ENCODE measurements around the gene ITGB3. TPM values are rescaled to one million over a fixed set of nuclear protein-coding genes. Genes with fewer than 3 reads are reported as not detected.

Gene ITGB3
- total and polyA plus RNA-seq, 10 of the 15 experiments (the other 5 are each of a cell fraction or from before 2014, with no cell fraction given), result 0.69 to 22.8 (median 13.6) TPM

GRCh38 chr17:47276444-47276843 lies 22.8 kb downstream of the ITGB3 start:
- BruUV-seq (replicated peaks), result no TSS peak
- no peaks in the 10 kb centered on the region for H4K20me1 ChIP-seq (ENCODE audit: control insufficient read depth, insufficient read depth)
- in situ Hi-C loops (cut with MboI) (no loop called here), intact Hi-C loops (cut with micrococcal nuclease; ENCODE audit: unreplicated experiment) (no loop called here)
- 48% methylated on average over 3 of the region's 3 CpGs for WGBS (ENCODE audit: insufficient coverage, insufficient replicate concordance, low lambda C conversion rate, missing lambda C conversion rate)
- no peaks in the 10 kb centered on the region for H3K36me3 ChIP-seq (ENCODE audit: control insufficient read depth in 2 of 2, insufficient read depth in 2 of 2, low read length in 1 of 2)
- H3K9ac ChIP-seq (ENCODE audit: control insufficient read depth, insufficient read depth, low read length), result no peak overlapping the region
- H3K4me2 ChIP-seq (ENCODE audit: control insufficient read depth, insufficient read depth), result no peak overlapping the region
- FAIRE-seq (no peak), ATAC-seq (no peak), DNase-seq (ENCODE audit: low read depth, low spot score) (no peak)
- no peaks in the 10 kb centered on the region for H3K27me3 ChIP-seq (replicated peaks in 1 of 2; ENCODE audit: control insufficient read depth in 2 of 2, insufficient read depth in 2 of 2, low read length in 1 of 2)
- SMC1A ChIA-PET (ENCODE audit: uncharacterized antibody, unreplicated experiment), result interaction anchor here (0.7 to 4.8 kb wide), 5 partner anchors 11 to 39 kb away, joined by 3 to 20 read pairs (median 6); no protein-coding TSS in a partner anchor
- RAD21 ChIA-PET (ENCODE audit: unreplicated experiment), result interaction anchor here (0.6 to 7.1 kb wide), 4 partner anchors 12 to 45 kb away, joined by 3 to 43 read pairs (median 8); no protein-coding TSS in a partner anchor
- H3K27ac ChIP-seq (ENCODE audit: control insufficient read depth, insufficient read depth), result no peak overlapping the region
- TF ChIP-seq JUND (IDR thresholded peaks at IDR 0.05; ENCODE audit: low read depth, low read length), result no peak
- no peak for TF ChIP-seq HDAC6 (IDR thresholded peaks at IDR 0.05; ENCODE audit: unreplicated experiment)
- no peak for TF ChIP-seq MLLT1 (IDR thresholded peaks at IDR 0.05)
- TF ChIP-seq SKIL (IDR thresholded peaks at IDR 0.05; ENCODE audit: low read depth, poor library complexity, severe bottlenecking), result no peak
- TF ChIP-seq NFYB (IDR thresholded peaks at IDR 0.05; ENCODE audit: insufficient read depth, low read depth, low read length), result no peak
- no peak for TF ChIP-seq HDAC2 (IDR thresholded peaks at IDR 0.05)
- no peak for TF ChIP-seq CBX3 (IDR thresholded peaks at IDR 0.05; ENCODE audit: borderline replicate concordance, low read depth)
- no peak for TF ChIP-seq RCOR1 (conservative IDR thresholded peaks at IDR 0.05; ENCODE audit: low read depth, low read length)
- no peak for TF ChIP-seq BMI1 (IDR thresholded peaks at IDR 0.05; ENCODE audit: borderline replicate concordance)
- TF ChIP-seq HDGF (IDR thresholded peaks at IDR 0.05), result no peak
- TF ChIP-seq ATF2 (IDR thresholded peaks at IDR 0.05; ENCODE audit: low read length), result no peak
- TF ChIP-seq CREB1 (IDR thresholded peaks at IDR 0.05; ENCODE audit: low read depth), result no peak
- no peak for TF ChIP-seq CHD2 (IDR thresholded peaks at IDR 0.05; ENCODE audit: borderline replicate concordance, low read depth, low read length)
- TF ChIP-seq ZNF274 (IDR thresholded peaks at IDR 0.05; ENCODE audit: insufficient read depth, insufficient read length), result no peak
- TF ChIP-seq LARP7 (IDR thresholded peaks at IDR 0.05), result no peak
- no peak for TF ChIP-seq RB1 (IDR thresholded peaks at IDR 0.05; ENCODE audit: borderline replicate concordance)
- TF ChIP-seq SRF (IDR thresholded peaks at IDR 0.05; ENCODE audit: low read depth in 2 of 2, low read length in 2 of 2), result no peak
- TF ChIP-seq TBL1XR1 (IDR thresholded peaks at IDR 0.05; ENCODE audit: low read depth, low read length), result no peak
- no peak for TF ChIP-seq KAT2A (conservative IDR thresholded peaks at IDR 0.05; ENCODE audit: control insufficient read depth, low read depth, low read length)
- H3K9me3 ChIP-seq (replicated peaks; ENCODE audit: control insufficient read depth, insufficient read depth, low read length), result no peaks in the 10 kb centered on the region; the same call in 2 of the 3 replicates
- H3K4me3 ChIP-seq, result no peak overlapping the region
- no peaks in the 10 kb centered on the region for H3K79me2 ChIP-seq (ENCODE audit: control insufficient read depth, insufficient read depth, low read length)
- POLR2A ChIA-PET, result interaction anchor here (0.9 to 2.6 kb wide), 5 partner anchors 8 to 71 kb away, joined by 3 to 15 read pairs (median 3); partner anchors contain the start of gene EFCAB13
- CTCF ChIA-PET, result interaction anchor here (1.3 kb wide), 1 partner anchor 10 kb away, joined by 4 read pairs; no protein-coding TSS in a partner anchor
- H2AFZ ChIP-seq (ENCODE audit: control insufficient read depth, low read depth, low read length), result no peak overlapping the region
- H3K4me1 ChIP-seq (ENCODE audit: control insufficient read depth, insufficient read depth, low read length), result peaks cover 40% of the 10 kb centered on the region
